HepG2 (cell line): ENCODE measurements around the gene MAP3K19. TPM values are rescaled to one million over a fixed set of nuclear protein-coding genes. Genes with fewer than 3 reads are reported as not detected.
A peak's percentile ranks its signal among the peaks of the same experiment; 100 is the strongest.

Source experiments
- CHCHD3 ChIP-seq: sonication (generic); formaldehyde crosslinking; IDR thresholded peaks from 2 replicates; pipeline ENCODE4 v1.8.0; 2022; ENCODE audit warnings: mild to moderate bottlenecking, missing genetic modification reagents, moderate library complexity
- DMTF1 ChIP-seq: sonication (generic); formaldehyde crosslinking; IDR thresholded peaks from 2 replicates; pipeline ENCODE4 v1.4.0; 2020; ENCODE audit warnings: mild to moderate bottlenecking, missing genetic modification reagents
- FOXP1 ChIP-seq, 2 experiments: fragments of 450-650 bp in 1 of 2; IDR thresholded peaks; 2 replicates each; pipeline ENCODE4 v1.6.1; 2017 to 2018; ENCODE audit warnings: antibody characterized with exemption in 1 of 2
- GATA4 ChIP-seq: sonication (generic); IDR thresholded peaks from 2 replicates; pipeline ENCODE4 v1.6.1; 2016; ENCODE audit warnings: antibody characterized with exemption, low read depth, borderline replicate concordance
- HNF4A ChIP-seq: sonication (generic); formaldehyde crosslinking; IDR thresholded peaks from 2 replicates; pipeline ENCODE4 v1.4.0; 2020; ENCODE audit warnings: missing genetic modification reagents
- IRX3 ChIP-seq: sonication (generic); formaldehyde crosslinking; IDR thresholded peaks from 2 replicates; pipeline ENCODE4 v1.8.1; 2023; ENCODE audit warnings: mild to moderate bottlenecking, low read depth, missing genetic modification reagents, borderline replicate concordance
- KDM2A ChIP-seq: sonication (generic); formaldehyde crosslinking; IDR thresholded peaks from 2 replicates; pipeline ENCODE4 v1.4.0; 2020; ENCODE audit warnings: low read depth, missing genetic modification reagents, borderline replicate concordance
- MXD3 ChIP-seq: IDR thresholded peaks from 2 replicates; pipeline ENCODE4 v1.6.1; 2016; ENCODE audit warnings: mild to moderate bottlenecking, missing biosample characterization, missing genetic modification reagents
- PRPF4 ChIP-seq: fragments of 200-400 bp; formaldehyde crosslinking; IDR thresholded peaks from 2 replicates; pipeline ENCODE4 v1.6.1; 2016; ENCODE audit warnings: low read length, low read depth; ENCODE audit not compliant: poor library complexity, severe bottlenecking
- RXRB ChIP-seq: IDR thresholded peaks from 2 replicates; pipeline ENCODE4 v1.6.1; 2016; ENCODE audit warnings: borderline replicate concordance, missing genetic modification reagents, missing compliant biosample characterization
- SCMH1 ChIP-seq: sonication (generic); formaldehyde crosslinking; IDR thresholded peaks from 2 replicates; pipeline ENCODE4 v1.9.0; 2021; ENCODE audit warnings: missing genetic modification reagents, mild to moderate bottlenecking, borderline replicate concordance
- SNAPC5 ChIP-seq: sonication (generic); formaldehyde crosslinking; IDR thresholded peaks from 2 replicates; pipeline ENCODE4 v1.8.1; 2023; ENCODE audit warnings: mild to moderate bottlenecking, missing genetic modification reagents, borderline replicate concordance
- STAT6 ChIP-seq: sonication (generic); formaldehyde crosslinking; IDR thresholded peaks from 2 replicates; pipeline ENCODE4 v1.4.0; 2020; ENCODE audit warnings: missing genetic modification reagents, mild to moderate bottlenecking, borderline replicate concordance
- ZBED4 ChIP-seq: sonication (generic); formaldehyde crosslinking; IDR thresholded peaks from 2 replicates; pipeline ENCODE4 v1.4.0; 2020; ENCODE audit warnings: missing genetic modification reagents, borderline replicate concordance
- ZFYVE20 ChIP-seq: sonication (generic); formaldehyde crosslinking; IDR thresholded peaks from 2 replicates; pipeline ENCODE4 v1.8.0; 2023; ENCODE audit warnings: low read depth, mild to moderate bottlenecking, moderate library complexity, missing genetic modification reagents, borderline replicate concordance
- ZNF275 ChIP-seq: sonication (generic); formaldehyde crosslinking; IDR thresholded peaks from 2 replicates; pipeline ENCODE4 v1.8.0; 2022; ENCODE audit warnings: missing genetic modification reagents, mild to moderate bottlenecking, inconsistent platforms, borderline replicate concordance
- ZNF326 ChIP-seq: sonication (generic); formaldehyde crosslinking; IDR thresholded peaks from 2 replicates; pipeline ENCODE4 v1.4.0; 2020; ENCODE audit warnings: missing genetic modification reagents, borderline replicate concordance
- polyA plus RNA-seq, 8 experiments: library from polyadenylated mRNA; depleted of rRNA in 3 of 8; stranded (reverse) in 7 of 8; unstranded in 1 of 8; fragments of >200 nt; fragmentation: Illumina TruSeq in 4 of 8; extraction: Trizol in 4 of 8; gene quantifications; 2 replicates each; pipeline versions ENCODE4 v1.2.1 to v1.2.3, GENCODE V29; 2011 to 2016; ENCODE audit warnings: low read depth in 4 of 8, missing spikeins in 1 of 8, mixed read lengths in 1 of 8; ENCODE audit not compliant: insufficient read depth in 1 of 8
- total RNA-seq, 5 experiments: library from RNA; depleted of rRNA; stranded (reverse); fragments of >200 nt; fragmentation: Illumina TruSeq; extraction: Trizol; gene quantifications; 2 replicates each; pipeline ENCODE4 v1.2.3, GENCODE V29; 2016; ENCODE audit warnings: low read depth in 1 of 5

MAP3K19 gene
- total and polyA plus RNA-seq, 2 of the 13 experiments (the other 11 are each of a cell fraction or from before 2014, with no cell fraction given) = not detected

GRCh38 chr2:134917888-134918525 is 129.2 kb downstream of the MAP3K19 start (continued):
- TF ChIP-seq STAT6 = no peak
- TF ChIP-seq KDM2A (CRISPR knock-in tag) = peak; percentile 50; the same call in 1 of the 2 replicates
- no peak for TF ChIP-seq SCMH1 (CRISPR knock-in tag)
- TF ChIP-seq RXRB (CRISPR knock-in tag) = no peak
- TF ChIP-seq SNAPC5 = peak; percentile 68; the same call in 1 of the 2 replicates
- no peak for TF ChIP-seq CHCHD3 (CRISPR knock-in tag)
- TF ChIP-seq PRPF4 = no peak
- TF ChIP-seq GATA4 = peak; percentile 47; the same call in 1 of the 2 replicates
- TF ChIP-seq FOXP1 (IDR thresholded peaks at IDR 0.05) = no peak
- TF ChIP-seq FOXP1 (CRISPR knock-in tag; IDR thresholded peaks at IDR 0.05) = no peak
- TF ChIP-seq DMTF1 (CRISPR knock-in tag) = no peak
- TF ChIP-seq HNF4A = no peak; the same call in none of the 2 replicates
- TF ChIP-seq ZFYVE20 (CRISPR knock-in tag) = 0 out of 2 replicates have a peak, but pooled peaks have one; percentile 48
- peak; percentile 52; the same call in 1 of the 2 replicates for TF ChIP-seq ZBED4 (CRISPR knock-in tag)
- TF ChIP-seq ZNF326 (CRISPR knock-in tag) = no peak
- TF ChIP-seq ZNF275 (CRISPR knock-in tag) = no peak
- TF ChIP-seq MXD3 = no peak
- TF ChIP-seq IRX3 = peak; percentile 63; the same call in 1 of the 2 replicates
